Stromal cell of bone marrow (primary cell): ENCODE measurements around the gene RAB40B.

Experiments
- DNase-seq: peaks from one replicate; pipeline ENCODE4 v3.0.0-alpha.2; 2012; ENCODE audit warnings: low read depth

RAB40B gene

GRCh38 chr17:82716203-82717010 is 17.9 kb upstream of the RAB40B start, which contains the start of gene FN3KRP:
TSS of gene FN3KRP (plus strand) at chr17:82716706. CDS start at chr17:82716756, 50 bp downstream.
- peak; percentile 87 for DNase-seq

- DNase-seq, result no peak
These were observed 14.7 kb upstream of the RAB40B start for GRCh38 chr17:82713071-82713723.

- DNase-seq, result no peak
These were observed 12.2 kb upstream of the RAB40B start for GRCh38 chr17:82710499-82711232.

- no peak for DNase-seq
These were observed 11.4 kb upstream of the RAB40B start for GRCh38 chr17:82709676-82710498.

GRCh38 chr17:82709024-82709675 is 10.7 kb upstream of the RAB40B start:
- no peak for DNase-seq

- no peak for DNase-seq
These were observed 7.3 kb upstream of the RAB40B start for GRCh38 chr17:82705756-82706155.

GRCh38 chr17:82704886-82705285 is 6.4 kb upstream of the RAB40B start:
- no peak for DNase-seq

GRCh38 chr17:82703935-82704865 is 5.7 kb upstream of the RAB40B start:
- no peak for DNase-seq

GRCh38 chr17:82703036-82703745 is 4.7 kb upstream of the RAB40B start:
- no peak for DNase-seq

GRCh38 chr17:82702231-82702927 is 3.9 kb upstream of the RAB40B start:
- no peak for DNase-seq

GRCh38 chr17:82699551-82699950 is 1.1 kb upstream of the RAB40B start:
- no peak for DNase-seq

GRCh38 chr17:82698974-82699442 is 510 bp upstream of the RAB40B start:
- no peak for DNase-seq

- no peak for DNase-seq
These were observed 762 bp downstream of the RAB40B start for GRCh38 chr17:82697808-82698064.

GRCh38 chr17:82696916-82697807 is 1.3 kb downstream of the RAB40B start:
- no peak for DNase-seq

- no peak for DNase-seq
These were observed 2.2 kb downstream of the RAB40B start for GRCh38 chr17:82696259-82696658.

- DNase-seq, result no peak
These were observed 3.9 kb downstream of the RAB40B start for GRCh38 chr17:82694647-82695046.

GRCh38 chr17:82693168-82693867 is 5.2 kb downstream of the RAB40B start:
- DNase-seq, result no peak
